CD4-positive, alpha-beta T cell treated with Interleukin-4 for 4 hours (primary cell): ENCODE measurements around the gene BCL2L1.
"Not testable (repeated sequence)": the region's sequence is repeated elsewhere in the genome, so short reads cannot be mapped to it uniquely, and the experiment has no call there.

Experiments used
- DNase-seq: peaks from one replicate; pipeline ENCODE4 v3.0.0-alpha.2; 2020

Gene BCL2L1

DNA sequence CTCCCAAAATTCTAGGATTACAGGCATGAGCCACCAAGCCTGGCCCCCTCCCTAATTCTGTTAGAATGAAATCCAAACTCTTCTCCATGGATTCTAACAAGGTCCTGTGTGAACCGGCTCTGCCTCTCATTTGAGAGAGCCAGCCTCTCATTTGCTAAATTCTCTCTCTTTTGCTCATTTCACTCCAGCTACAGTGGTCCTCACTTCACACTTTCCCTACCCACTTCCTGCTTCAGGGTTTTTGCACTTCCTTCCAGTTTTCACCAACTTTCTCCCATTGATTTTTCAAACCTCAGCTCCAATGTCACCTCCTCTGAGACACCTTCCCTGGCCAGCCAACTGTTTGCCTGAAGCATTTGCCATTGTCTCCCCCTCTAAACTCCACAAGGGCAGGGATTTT, 79.8 kb downstream of the BCL2L1 start:
- DNase-seq = no peak

GRCh38 chr20:31641391-31641790, 81.3 kb downstream of the BCL2L1 start:
- DNase-seq = no peak

GRCh38 chr20:31640259-31640658, 82.4 kb downstream of the BCL2L1 start:
- DNase-seq = no peak

DNA sequence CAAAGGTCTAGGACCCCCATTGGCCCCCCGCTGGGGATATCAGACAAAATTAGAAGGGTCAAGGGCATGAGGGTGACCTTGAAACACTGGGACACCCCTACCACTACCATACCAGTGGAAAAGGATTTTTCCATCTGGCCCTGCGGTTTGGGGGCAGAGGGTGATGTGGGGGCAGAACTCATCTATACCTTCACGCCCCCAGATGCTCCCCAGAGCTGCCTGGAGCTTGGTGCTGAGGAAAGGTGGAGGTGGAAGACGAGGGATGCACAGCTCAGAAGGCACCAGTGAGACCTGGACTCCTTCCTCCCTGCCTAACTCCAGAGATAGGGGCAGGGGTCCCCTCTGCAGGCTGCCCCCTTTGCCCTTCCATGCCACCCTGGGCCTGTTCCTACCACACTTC, 83.9 kb downstream of the BCL2L1 start:
- no peak for DNase-seq

DNA sequence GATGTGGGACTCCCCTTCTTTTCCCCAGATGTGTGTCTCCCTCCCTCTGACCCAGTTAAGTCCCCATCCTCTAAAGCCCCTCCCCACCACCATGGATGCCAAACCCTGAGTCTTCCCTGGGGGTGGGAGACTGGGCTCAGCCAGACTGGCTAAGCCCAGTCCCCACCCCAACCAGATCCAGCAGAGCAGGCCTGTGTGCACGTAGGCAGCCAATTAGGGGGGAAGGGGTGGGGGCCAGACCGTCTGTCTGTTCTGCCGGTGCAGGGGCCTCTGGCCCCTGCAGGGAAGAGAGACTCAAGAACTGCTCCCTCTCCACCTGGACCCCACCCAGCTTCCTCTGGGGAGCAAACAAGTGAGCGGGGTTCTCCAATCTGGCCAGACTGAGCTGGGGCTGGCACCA, 84.4 kb downstream of the BCL2L1 start:
- DNase-seq = no peak

DNA sequence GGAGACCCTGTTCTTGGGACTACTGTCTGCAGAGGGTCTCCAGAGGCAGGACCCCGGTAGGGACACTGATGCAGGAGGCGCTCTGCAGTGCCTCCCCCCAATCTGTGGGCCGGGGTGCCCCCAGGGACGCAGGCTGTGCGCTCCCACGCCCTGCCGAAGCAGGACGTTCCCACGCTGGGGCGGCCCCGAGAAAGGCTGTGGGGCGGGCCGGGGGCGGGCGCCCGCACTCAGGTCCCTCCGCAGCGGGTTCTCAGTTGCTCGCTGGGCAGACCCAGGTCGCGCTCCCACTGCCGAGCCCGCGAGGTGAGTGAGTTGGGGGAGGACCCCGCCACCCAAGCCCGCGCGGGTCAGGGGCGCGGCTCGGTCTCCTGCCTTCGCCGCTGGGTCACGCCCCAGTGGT, 85.0 kb downstream of the BCL2L1 start, which contains the start of gene COX4I2:
Gene COX4I2 (plus strand): TSS at position 253 of the 400 bp plus-strand sequence. CDS start 1,106 bp downstream, outside the sequence.
- no peak for DNase-seq

- DNase-seq = no peak
These were observed 89.2 kb downstream of the BCL2L1 start for GRCh38 chr20:31633339-31633914.

DNA sequence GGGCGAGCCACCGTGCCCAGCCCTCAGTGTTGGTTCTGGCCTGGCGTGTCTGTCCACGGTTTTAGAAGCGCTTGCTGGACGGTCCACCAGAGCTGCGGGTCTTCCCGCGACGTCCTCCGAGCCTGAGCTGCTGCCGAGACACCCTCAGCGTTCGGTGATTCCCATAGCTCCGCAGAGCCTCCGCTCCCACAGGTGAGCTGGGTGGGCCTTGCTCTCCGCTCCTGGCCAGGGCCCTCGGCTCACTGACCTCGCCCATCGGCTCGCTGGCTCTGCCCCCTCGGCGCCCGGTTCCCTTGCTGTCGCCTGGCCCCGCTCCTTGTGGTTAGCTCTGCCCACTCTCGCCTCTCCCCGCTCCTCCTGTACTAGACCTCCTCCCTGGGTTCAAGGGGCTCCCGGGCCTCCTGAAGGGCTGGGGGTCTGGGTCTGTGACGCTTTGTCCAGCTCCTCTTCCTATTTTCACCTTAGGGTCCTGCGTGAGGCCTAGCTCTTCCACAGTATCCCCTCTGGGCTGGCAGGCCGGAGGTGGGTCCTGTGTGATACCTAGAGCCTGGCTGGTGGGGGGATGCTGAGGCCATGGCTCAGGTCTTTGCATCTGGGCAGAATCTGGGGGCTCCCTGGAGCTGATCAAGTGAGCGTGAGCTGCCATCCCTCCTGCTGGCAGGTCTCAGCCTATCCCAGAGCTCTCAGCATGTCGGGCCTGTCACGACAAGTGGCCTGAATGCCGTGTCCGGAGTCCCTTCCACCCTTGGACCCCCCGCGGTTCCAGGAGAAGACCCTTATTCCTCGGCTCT, 89.9 kb downstream of the BCL2L1 start:
- DNase-seq = no peak

DNA sequence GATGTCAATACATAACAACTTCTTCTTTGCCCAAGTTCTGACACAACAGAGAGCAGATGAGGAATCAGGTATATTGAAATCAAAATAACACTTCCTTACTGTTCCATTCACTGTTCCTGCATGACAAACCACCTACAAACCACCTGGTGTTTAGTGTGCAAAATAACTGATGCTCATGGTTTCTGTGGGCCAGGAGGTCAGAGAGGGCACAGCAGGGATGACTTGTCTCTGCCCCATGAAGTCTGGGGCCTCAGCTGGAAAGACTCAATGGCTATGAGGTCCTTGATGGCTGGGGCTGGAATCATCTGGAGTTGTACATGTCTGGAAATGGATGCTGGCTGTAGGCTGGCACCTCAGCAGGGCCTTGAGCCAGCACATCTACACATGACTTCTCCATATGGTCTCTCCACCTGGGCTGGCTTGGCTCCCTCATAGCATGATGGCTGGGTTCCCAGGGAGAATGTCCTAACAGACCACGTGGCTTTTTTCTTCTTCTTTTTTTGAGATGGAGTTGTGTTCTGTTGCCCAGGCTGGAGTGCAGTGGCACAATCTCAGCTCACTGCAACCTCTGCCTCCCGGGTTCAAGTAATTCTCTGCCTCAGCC, 92.4 kb downstream of the BCL2L1 start:
- DNase-seq = no peak

GRCh38 chr20:31628057-31628456, 94.6 kb downstream of the BCL2L1 start:
- not testable (repeated sequence) for DNase-seq

DNA sequence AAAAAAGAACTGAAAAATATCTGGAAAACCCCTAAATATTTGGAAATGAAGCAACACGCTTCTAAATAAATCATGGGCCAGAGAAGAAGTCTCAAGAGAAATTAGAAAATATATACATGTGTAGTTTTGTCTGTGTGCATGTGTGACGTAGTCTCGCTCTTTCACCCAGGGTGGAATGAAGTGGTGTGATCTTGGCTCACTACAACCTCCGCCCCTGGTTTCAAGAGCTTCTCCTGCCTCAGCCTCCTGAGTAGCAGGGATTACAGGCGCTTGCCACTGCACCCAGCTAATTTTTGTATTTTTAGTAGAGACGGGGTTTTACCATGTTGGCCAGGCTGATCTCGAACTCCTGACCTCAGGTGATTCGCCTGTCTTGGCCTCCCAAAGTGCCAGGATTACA, 96.1 kb downstream of the BCL2L1 start:
- not testable (repeated sequence) for DNase-seq

- not testable (repeated sequence) for DNase-seq
These were observed 99.6 kb downstream of the BCL2L1 start for GRCh38 chr20:31623123-31623505.

DNA sequence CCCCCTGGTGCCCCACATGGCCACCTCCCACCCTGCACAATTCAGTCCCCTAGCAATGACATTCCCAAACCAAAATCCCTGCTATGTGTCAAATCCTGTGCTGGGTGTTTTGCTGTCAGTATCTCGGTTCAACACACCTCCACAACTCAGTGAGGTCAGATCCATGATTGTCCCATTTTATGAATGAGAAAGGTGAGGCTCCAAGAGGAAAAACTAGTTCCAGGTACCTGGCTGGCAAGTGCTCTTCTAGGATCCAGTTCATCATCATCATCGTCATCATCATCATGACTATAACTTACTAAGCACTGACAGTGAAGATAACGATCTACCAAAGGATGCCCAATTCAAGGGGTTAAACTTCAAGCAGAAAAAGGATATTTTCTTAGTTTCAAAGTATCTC, 102.4 kb downstream of the BCL2L1 start:
- no peak for DNase-seq

GRCh38 chr20:31617432-31618104, 105.1 kb downstream of the BCL2L1 start:
- DNase-seq = no peak

- DNase-seq = no peak
These were observed 107.3 kb downstream of the BCL2L1 start for GRCh38 chr20:31615416-31615815.
